ENCODE data around the gene TOX2. TPM values are rescaled to one million over a fixed set of nuclear protein-coding genes. Genes with fewer than 3 reads are reported as not detected.

TOX2 gene
- total RNA-seq, 4 donors from 2014 or later: 3.4 to 7.7 (median 5.2) TPM

DNA sequence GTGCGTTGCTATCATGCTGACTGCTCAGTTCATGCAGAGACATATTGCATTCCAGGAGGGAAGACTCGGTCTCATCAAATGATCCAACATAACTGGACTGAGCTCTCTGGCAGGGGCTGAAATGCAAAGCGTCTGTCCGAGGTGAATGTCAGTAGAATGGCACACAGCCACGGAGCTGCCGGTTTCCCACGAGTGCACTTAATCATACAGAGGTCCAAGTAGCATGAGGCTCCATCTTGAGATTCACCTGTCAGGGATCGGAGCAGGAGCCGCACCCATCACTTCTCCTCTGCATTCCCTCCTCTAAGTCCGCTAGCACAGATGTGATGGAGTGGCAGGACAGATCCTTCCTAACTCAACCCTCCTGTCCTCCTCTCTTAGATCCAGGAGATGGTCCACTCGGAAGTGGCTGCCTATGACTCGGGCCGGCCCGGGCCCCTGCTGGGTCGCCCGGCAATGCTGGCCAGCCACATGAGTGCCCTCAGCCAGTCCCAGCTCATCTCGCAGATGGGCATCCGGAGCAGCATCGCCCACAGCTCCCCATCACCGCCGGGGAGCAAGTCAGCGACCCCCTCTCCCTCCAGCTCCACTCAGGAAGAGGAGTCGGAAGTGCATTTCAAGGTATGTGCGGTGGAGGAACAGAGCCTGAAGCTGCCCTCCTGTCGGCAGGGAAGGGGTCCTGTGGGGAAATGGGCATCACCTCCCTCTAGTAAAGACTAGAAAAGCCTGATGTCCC is 136.4 kb downstream of the TOX2 start:
- no peaks in the 10 kb centered on the region for H3K9me3 ChIP-seq
- no peak for DNase-seq
- TF ChIP-seq, protein P1, sequence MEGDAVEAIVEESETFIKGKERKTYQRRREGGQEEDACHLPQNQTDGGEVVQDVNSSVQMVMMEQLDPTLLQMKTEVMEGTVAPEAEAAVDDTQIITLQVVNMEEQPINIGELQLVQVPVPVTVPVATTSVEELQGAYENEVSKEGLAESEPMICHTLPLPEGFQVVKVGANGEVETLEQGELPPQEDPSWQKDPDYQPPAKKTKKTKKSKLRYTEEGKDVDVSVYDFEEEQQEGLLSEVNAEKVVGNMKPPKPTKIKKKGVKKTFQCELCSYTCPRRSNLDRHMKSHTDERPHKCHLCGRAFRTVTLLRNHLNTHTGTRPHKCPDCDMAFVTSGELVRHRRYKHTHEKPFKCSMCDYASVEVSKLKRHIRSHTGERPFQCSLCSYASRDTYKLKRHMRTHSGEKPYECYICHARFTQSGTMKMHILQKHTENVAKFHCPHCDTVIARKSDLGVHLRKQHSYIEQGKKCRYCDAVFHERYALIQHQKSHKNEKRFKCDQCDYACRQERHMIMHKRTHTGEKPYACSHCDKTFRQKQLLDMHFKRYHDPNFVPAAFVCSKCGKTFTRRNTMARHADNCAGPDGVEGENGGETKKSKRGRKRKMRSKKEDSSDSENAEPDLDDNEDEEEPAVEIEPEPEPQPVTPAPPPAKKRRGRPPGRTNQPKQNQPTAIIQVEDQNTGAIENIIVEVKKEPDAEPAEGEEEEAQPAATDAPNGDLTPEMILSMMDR (IDR thresholded peaks at IDR 0.05): no peak
- TF ChIP-seq POLR2A (IDR thresholded peaks at IDR 0.05): no peak
- H3K4me1 ChIP-seq: no peaks in the 10 kb centered on the region
- H3K4me3 ChIP-seq (replicated peaks in 1 of 3): no peak overlapping the region
- no peaks in the 10 kb centered on the region for H3K36me3 ChIP-seq
- H3K27me3 ChIP-seq: no peaks in the 10 kb centered on the region
- 90% methylated on average over 17 to 22 of the region's 25 CpGs for WGBS, 2 donors
- intact Hi-C loops (cut with DNase I): no loop called here
- no peak overlapping the region for H3K27ac ChIP-seq

DNA sequence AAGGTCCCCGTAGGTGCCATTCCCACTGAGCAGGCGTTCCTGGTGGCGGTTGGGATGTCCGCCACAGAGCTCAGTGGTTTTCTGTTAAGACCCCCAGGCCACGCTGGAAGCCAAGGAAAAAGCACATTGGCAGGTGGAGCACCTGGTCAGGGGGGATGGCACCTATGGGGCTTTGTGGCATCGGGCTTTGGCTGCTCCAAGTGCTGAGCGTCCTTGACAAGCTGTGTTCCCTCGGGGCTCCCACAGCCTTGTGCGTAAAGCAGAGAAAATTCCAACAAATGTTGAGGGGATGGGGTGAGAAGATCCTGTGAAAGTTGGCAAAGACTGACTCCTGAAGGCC is 137.0 kb downstream of the TOX2 start:
- DNase-seq: no peak
- Histone ChIP-seq H3K4me1 (no peaks in the 10 kb centered on the region), H3K9me3 (no peaks in the 10 kb centered on the region), H3K27ac (no peak overlapping the region), H3K36me3 (no peaks in the 10 kb centered on the region), H3K27me3 (no peaks in the 10 kb centered on the region), H3K4me3 (replicated peaks in 1 of 3) (no peak overlapping the region)
- WGBS, 2 donors: 91 to 95% methylated on average over 8 to 9 of the region's 9 CpGs
- intact Hi-C loops (cut with DNase I): no loop called here
- TF ChIP-seq, protein P1 (IDR thresholded peaks at IDR 0.05): no peak
- TF ChIP-seq POLR2A (IDR thresholded peaks at IDR 0.05): no peak

DNA sequence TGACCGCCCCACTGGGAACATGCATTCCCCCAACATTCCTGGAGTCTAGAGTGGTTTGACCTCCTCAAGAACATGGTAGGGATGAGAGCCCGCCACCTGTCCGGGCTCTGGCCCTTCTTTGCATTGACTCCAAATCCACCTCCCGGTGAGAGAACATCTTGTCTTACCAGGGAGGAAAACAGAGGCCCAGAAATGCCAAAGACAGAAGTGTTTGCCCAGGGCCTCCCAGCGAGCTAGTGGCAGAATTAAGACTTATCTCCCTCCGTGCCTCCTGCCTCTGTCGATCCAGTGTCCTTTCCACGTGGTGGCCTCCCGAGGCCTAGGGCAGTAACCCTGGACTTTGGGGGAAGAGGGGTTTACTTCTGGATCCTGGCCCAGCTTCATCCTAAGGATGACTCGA is 137.5 kb downstream of the TOX2 start:
- no peak overlapping the region for H3K27ac ChIP-seq
- no peak overlapping the region for H3K4me3 ChIP-seq (replicated peaks in 1 of 3)
- intact Hi-C loops (cut with DNase I): no loop called here
- no peaks in the 10 kb centered on the region for H3K4me1 ChIP-seq
- DNase-seq: no peak
- H3K27me3 ChIP-seq: no peaks in the 10 kb centered on the region
- WGBS, 2 donors: 74 to 78% methylated on average over 10 of the region's 10 CpGs
- no peaks in the 10 kb centered on the region for H3K36me3 ChIP-seq
- no peaks in the 10 kb centered on the region for H3K9me3 ChIP-seq
- TF ChIP-seq, protein P1 (IDR thresholded peaks at IDR 0.05): no peak

DNA sequence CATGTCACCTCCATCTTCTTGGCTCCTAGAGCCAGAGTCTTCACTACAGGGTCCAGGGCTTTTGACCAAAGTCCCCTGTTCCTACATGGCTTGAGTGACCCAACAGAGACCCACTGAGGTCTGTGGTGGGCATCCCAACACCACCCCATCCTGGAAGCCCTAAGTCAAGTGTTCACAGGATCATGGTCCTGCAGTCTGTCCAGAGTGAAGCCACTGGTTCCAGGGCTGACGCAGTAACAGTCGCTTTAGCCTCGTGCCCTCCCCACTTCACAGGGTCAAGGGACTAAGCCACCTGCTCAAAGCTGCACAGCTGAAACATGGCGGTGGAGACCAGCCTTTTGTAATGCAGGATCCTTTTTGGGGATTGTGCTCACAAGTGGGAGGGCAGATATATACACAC is 138.4 kb downstream of the TOX2 start:
- Histone ChIP-seq H3K27ac (no peak overlapping the region), H3K27me3 (no peaks in the 10 kb centered on the region), H3K9me3 (no peaks in the 10 kb centered on the region), H3K36me3 (no peaks in the 10 kb centered on the region), H3K4me1 (no peaks in the 10 kb centered on the region), H3K4me3 (replicated peaks in 1 of 3) (no peak overlapping the region)
- DNase-seq: no peak
- WGBS, 2 donors: 93% methylated on average over 4 of the region's 4 CpGs
- intact Hi-C loops (cut with DNase I): no loop called here
- TF ChIP-seq, protein P1 (IDR thresholded peaks at IDR 0.05): no peak
- no peak for TF ChIP-seq POLR2A (IDR thresholded peaks at IDR 0.05)

DNA sequence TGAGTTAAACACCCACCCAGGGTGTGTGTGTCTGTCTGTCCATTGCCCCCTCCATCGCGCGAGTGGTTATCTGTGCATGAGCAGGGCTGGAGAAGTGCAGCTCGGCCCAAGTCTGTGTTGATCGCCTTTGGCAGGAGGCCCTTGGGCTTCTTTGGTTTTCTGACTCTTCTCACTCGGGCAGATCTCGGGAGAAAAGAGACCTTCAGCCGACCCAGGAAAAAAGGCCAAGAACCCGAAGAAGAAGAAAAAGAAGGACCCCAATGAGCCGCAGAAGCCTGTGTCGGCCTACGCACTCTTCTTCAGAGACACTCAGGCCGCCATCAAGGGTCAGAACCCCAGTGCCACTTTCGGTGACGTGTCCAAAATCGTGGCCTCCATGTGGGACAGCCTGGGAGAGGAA is 139.5 kb downstream of the TOX2 start:
- Histone ChIP-seq H3K27ac (no peak overlapping the region), H3K27me3 (no peaks in the 10 kb centered on the region), H3K36me3 (no peaks in the 10 kb centered on the region), H3K9me3 (no peaks in the 10 kb centered on the region), H3K4me3 (replicated peaks in 1 of 3) (no peak overlapping the region), H3K4me1 (no peaks in the 10 kb centered on the region)
- TF ChIP-seq, protein P1 (IDR thresholded peaks at IDR 0.05): no peak
- no peak for TF ChIP-seq POLR2A (IDR thresholded peaks at IDR 0.05)
- intact Hi-C loops (cut with DNase I): no loop called here
- no peak for DNase-seq
- 86 to 90% methylated on average over 16 of the region's 16 CpGs for WGBS, 2 donors

Data from thyroid gland (tissue), 4 donors.